ENCODE measurements around the gene IQSEC3. TPM values are rescaled to one million over a fixed set of nuclear protein-coding genes. Genes with fewer than 3 reads are reported as not detected.

Gene IQSEC3
- total RNA-seq, 1 experiment from 2014 or later: not detected

GRCh38 chr12:147242-147641, 80.7 kb downstream of the IQSEC3 start:
- in situ Hi-C loops (cut with HindIII; ENCODE audit: low pct_unique_long_range_greater_than_20kb, low sequenced_read_pairs): no loop called here
- DNase-seq (ENCODE audit: low read depth): no peak

DNA sequence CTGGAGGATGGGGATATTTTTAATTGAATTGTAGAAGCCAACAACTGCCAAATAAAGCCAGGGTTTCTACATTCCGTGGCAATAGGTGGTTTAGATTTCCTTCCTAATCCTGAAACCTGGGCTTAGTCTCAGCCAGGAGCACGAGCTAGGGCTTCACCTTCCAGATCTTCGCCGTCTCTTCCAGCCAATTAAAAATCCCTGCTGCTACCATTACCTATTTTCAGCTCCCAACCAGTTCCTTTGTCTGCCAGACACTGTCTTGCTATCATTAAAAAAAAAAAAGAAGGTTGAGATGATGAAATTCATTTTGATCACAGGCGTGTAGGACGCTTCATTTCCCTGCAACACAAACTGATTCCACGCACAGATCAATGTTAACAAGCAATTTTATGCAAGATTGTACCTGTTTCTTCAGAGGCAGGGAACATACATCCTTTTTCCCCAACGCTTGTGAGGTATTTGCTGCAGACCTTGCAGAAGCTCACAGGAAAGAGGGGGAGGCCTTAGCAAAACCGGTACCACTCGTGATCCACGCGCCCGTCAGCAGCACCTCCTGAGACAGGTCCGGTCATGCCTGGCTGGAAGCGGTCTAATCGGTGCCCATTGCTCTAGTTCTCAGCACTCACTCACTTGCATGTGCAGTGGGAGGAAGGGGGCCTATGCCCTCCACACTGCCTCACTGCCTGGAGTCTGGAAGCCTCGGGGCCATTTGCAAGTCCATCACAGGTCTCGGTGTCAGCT, 82.3 kb downstream of the IQSEC3 start:
- in situ Hi-C loops (cut with HindIII; ENCODE audit: low pct_unique_long_range_greater_than_20kb, low sequenced_read_pairs): no loop called here
- DNase-seq (ENCODE audit: low read depth): no peak

DNA sequence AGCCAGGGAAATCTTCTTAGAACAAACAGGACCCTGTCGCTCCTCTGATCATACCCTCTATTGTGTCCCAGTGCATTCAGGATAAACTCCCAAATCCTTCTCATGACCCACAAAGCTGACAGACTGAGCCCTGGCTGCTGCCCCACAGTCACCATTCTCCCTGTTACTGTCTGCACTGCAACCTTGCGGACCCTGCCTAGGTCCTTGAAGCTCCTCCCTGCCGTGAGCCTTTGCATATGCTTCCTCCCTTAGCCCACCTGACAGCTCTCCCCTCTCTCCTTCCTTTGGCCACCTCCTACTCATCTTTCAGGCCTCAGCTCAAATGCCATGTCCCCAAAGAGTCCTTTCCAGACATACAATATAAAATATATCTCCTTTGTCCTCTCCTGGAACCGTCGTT, 85.0 kb downstream of the IQSEC3 start:
- in situ Hi-C loops (cut with HindIII; ENCODE audit: low pct_unique_long_range_greater_than_20kb, low sequenced_read_pairs): no loop called here
- no peak for DNase-seq (ENCODE audit: low read depth)

GRCh38 chr12:152440-152839, 85.9 kb downstream of the IQSEC3 start:
- in situ Hi-C loops (cut with HindIII; ENCODE audit: low pct_unique_long_range_greater_than_20kb, low sequenced_read_pairs): no loop called here
- DNase-seq (ENCODE audit: low read depth): no peak

DNA sequence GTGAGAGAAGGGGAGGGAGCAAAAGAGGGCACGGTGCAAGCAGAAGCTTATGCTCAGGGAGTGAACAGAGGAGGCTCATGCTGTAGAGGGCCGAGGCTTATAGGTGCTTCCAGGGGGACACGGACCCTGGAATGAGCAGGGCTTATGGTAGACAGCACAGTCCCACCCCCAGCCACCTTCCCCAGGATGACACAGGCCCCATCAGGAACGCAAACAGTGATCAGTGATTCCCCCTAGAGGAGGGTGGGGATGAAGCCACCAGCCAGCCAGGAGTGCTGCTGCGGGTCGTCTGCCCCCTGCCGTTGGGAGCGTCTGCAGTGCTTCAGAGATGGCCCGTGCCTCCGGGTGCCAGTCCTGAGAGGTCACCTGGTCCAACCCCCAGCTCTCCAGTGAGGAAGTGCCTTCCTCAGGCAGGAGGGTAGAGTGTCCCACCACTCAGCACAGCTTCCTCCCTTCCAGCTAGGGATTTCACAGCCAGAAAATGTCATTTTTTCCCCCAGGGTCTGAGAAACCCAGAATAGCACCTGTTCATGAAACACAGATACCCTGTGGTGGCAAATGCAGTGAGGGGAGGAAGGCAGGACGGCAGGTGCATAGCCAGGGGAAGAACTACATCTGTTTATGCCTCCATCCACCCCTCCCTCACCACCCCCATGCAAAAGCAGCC, 86.6 kb downstream of the IQSEC3 start:
- in situ Hi-C loops (cut with HindIII; ENCODE audit: low pct_unique_long_range_greater_than_20kb, low sequenced_read_pairs): no loop called here
- DNase-seq (ENCODE audit: low read depth): peak; percentile 31

GRCh38 chr12:154058-154457, 87.5 kb downstream of the IQSEC3 start:
- in situ Hi-C loops (cut with HindIII; ENCODE audit: low pct_unique_long_range_greater_than_20kb, low sequenced_read_pairs): no loop called here

GRCh38 chr12:155006-155405, 88.4 kb downstream of the IQSEC3 start:
- DNase-seq (ENCODE audit: low read depth): no peak
- in situ Hi-C loops (cut with HindIII; ENCODE audit: low pct_unique_long_range_greater_than_20kb, low sequenced_read_pairs): no loop called here

More at GRCh38 chr12:154058-154457, 87.5 kb downstream of the IQSEC3 start:
- no peak for DNase-seq (ENCODE audit: low read depth)

DNA sequence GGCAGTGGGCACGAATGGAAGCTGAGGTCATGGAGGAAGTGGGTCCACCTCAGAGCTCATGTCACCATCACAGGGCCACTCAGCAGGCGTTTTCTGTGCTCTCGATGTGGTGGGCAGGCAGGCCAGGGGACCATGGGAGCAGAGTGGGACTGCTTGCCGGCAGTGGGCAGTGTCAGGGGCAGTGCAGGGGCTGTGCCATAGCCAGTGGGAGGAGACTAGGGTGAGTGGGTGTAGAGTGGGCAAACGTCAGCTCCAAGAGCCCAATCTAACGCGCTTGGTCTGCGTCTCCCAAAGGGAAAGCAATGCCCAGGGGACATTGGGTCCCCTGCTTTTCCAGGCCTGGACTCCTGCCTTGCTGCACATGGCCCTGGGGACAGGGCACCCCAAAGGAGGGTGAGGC, 89.1 kb downstream of the IQSEC3 start:
- no peak for DNase-seq (ENCODE audit: low read depth)
- in situ Hi-C loops (cut with HindIII; ENCODE audit: low pct_unique_long_range_greater_than_20kb, low sequenced_read_pairs): no loop called here

GRCh38 chr12:156945-157344, 90.4 kb downstream of the IQSEC3 start:
- in situ Hi-C loops (cut with HindIII; ENCODE audit: low pct_unique_long_range_greater_than_20kb, low sequenced_read_pairs): no loop called here

GRCh38 chr12:157644-158043, 91.1 kb downstream of the IQSEC3 start:
- in situ Hi-C loops (cut with HindIII; ENCODE audit: low pct_unique_long_range_greater_than_20kb, low sequenced_read_pairs): no loop called here

More at GRCh38 chr12:156945-157344, 90.4 kb downstream of the IQSEC3 start:
- no peak for DNase-seq (ENCODE audit: low read depth)

DNA sequence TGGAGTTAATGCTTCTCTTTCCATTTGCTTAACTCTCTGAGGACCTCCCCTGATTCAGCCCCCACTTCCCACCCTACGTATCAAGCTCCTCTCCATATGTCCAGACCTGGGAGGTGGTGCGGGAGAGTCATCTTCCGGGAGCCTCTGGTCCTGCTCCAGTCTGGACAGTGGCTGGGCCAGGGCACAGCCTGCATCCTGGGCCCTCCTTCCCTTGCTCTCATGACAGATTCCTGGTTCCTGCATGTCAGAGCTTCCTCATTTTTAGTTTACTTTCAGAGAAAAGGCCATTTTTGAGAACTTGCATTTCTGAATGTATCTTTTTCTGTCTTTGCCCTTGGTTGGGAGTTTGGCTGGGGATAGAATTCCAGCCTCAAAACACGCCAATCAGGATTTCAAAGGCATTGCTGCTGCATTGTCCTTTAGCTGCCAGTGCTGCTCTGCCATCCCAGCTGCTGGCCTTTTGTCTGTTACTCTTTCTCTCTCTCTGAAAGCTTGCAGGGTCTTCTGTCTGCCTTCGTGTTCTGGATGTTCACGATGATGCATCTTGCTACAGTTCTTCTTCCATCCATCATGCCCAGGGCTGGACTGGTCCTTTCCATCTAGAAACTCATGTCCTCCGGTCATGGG, 92.7 kb downstream of the IQSEC3 start:
- in situ Hi-C loops (cut with HindIII; ENCODE audit: low pct_unique_long_range_greater_than_20kb, low sequenced_read_pairs): no loop called here
- DNase-seq (ENCODE audit: low read depth): no peak

More at GRCh38 chr12:157644-158043, 91.1 kb downstream of the IQSEC3 start:
- DNase-seq (ENCODE audit: low read depth): no peak

GRCh38 chr12:160858-161257, 94.3 kb downstream of the IQSEC3 start:
- in situ Hi-C loops (cut with HindIII; ENCODE audit: low pct_unique_long_range_greater_than_20kb, low sequenced_read_pairs): no loop called here
- DNase-seq (ENCODE audit: low read depth): no peak

DNA sequence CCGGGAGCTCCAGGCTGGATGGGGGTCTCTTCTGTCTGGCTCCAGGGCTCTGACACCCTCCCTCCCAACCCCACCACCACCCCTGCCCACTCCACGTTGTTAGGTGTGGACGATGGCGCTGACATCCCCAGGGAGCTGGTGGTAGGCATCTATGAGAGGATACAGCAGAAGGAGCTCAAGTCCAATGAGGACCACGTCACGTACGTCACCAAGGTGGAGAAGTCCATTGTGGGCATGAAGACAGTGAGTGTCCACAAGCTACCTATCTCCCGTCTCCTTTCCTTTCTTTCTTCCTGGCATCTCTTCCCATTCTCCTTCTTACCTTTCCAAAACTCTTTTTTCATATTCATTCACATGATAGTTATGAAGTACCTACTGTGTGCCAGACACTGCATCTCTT, 95.3 kb downstream of the IQSEC3 start:
- in situ Hi-C loops (cut with HindIII; ENCODE audit: low pct_unique_long_range_greater_than_20kb, low sequenced_read_pairs): no loop called here

GRCh38 chr12:162467-163307, 96.1 kb downstream of the IQSEC3 start:
- no peak for DNase-seq (ENCODE audit: low read depth)
- in situ Hi-C loops (cut with HindIII; ENCODE audit: low pct_unique_long_range_greater_than_20kb, low sequenced_read_pairs): no loop called here

More for the DNA sequence above, 95.3 kb downstream of the IQSEC3 start:
- no peak for DNase-seq (ENCODE audit: low read depth)

DNA sequence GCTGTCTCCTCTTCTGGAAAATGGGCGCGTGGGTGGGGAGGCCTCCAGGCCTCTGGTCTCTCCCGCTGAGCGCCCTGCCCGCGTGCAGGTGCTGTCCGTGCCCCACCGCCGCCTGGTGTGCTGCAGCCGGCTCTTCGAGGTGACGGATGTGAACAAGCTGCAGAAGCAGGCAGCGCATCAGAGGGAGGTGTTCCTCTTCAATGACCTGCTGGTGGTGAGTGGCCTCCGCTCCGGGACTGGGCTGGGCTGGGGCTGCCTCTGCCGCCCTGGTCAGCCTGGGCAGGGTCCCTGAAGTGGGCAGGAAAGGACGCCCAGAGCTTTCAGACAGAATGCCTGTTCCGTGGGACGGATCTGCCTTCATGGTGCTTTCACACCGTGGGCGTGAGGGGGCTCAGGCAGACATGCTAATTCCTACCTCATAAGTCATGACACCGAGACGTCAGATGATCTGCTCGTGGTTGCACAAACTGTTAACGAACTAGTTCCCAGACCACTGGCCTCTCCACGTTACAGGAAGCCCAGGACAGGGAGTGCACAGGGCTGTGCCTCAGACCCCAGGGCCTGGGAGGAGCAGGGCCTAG, 96.9 kb downstream of the IQSEC3 start:
- no peak for DNase-seq (ENCODE audit: low read depth)
- in situ Hi-C loops (cut with HindIII; ENCODE audit: low pct_unique_long_range_greater_than_20kb, low sequenced_read_pairs): no loop called here

- no peak for DNase-seq (ENCODE audit: low read depth)
- in situ Hi-C loops (cut with HindIII; ENCODE audit: low pct_unique_long_range_greater_than_20kb, low sequenced_read_pairs): no loop called here
Observed at GRCh38 chr12:164207-164606, 97.6 kb downstream of the IQSEC3 start.

GRCh38 chr12:165862-166368, 99.3 kb downstream of the IQSEC3 start:
- no peak for DNase-seq (ENCODE audit: low read depth)
- in situ Hi-C loops (cut with HindIII; ENCODE audit: low pct_unique_long_range_greater_than_20kb, low sequenced_read_pairs): no loop called here

Data from Caki2 (cell line).